Activated CD4-positive, CD25-positive, alpha-beta regulatory T cell treated with anti-CD3 and anti-CD28 coated beads, Interleukin-2, amount 50 U/mL, for 16 hours (primary cell): ENCODE results near the gene RTN4.

Source experiments
- DNase-seq: peaks from one replicate; pipeline ENCODE4 v3.0.0-alpha.2; 2020; ENCODE audit warnings: low read depth, low spot score

The RTN4 gene

DNA sequence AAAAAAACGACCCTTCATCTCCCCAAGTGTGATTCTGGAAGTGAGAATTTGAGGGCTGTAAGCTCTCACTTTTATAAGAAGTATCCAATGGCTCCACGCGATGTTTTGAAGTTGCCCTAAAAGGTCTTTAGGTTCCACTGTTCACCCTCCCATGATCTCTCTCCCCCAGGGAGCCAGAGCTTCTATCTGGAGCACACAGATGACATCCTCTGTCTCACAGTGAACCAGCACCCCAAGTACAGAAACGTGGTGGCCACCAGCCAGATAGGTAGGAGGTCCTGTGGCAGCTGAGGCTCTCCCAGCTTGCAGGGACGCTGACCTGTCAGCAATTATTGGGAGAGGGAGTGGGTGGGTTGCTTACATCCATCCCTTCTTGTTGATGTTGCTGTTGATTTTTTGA is 97.8 kb downstream of the RTN4 start:
- DNase-seq: no peak

DNA sequence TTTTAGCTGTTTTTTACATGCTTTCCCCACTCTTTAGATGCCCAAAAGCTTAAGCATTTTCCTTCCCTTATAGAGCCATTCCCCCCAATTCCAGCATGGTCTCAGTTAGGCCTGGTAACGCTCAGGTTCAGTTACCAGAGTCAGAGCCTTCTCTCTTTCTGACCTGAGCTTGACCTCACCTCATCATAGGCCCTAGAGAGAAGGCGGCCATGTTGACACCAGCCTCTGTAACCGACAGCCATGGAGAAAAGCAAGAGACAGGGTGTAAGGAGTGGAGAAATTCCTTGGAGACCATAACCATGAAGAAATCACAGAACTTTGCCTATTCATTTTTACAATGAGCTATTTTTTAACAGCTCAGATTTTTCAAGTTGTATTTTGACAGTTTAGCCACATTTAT is 99.4 kb downstream of the RTN4 start:
- no peak for DNase-seq

DNA sequence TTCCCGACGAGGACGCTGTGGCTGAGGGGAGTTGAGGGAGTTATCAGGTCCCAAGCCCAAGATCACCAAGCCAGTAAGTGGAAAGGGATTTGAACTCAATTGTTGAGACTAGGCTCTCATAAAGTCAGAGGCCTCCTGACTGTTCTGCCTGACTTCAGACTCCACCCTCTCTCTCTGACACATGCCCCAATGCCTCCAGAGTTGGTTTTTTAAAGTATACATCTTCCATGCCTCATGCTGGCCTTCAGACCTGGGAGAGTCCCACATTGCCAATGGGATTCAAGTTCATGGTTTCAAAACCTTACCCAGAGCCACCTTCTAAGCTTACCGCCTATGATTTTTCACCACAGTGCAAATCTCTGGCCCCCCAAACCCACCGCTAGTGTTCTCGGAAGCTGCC is 100.8 kb downstream of the RTN4 start:
- DNase-seq: no peak

DNA sequence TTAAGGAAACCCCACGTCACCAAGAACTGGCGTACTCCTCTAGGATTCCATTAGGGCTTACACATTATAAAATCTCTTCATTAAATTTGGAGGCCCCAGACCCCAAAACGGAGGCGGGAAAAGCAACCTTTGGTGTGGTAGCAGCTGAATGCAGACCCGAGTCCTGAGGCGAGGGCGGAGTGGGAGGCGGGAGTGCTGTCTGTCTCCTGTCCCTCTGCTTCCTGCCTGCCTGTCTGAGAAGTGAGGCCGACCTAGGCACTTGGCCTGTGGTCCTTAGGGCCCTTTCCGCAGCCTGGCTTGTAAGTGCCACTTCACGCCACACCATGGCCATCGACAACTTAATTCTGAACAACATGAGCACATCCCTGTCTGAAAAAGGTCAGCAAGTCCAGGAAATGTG is 102.1 kb downstream of the RTN4 start:
- DNase-seq: no peak

DNA sequence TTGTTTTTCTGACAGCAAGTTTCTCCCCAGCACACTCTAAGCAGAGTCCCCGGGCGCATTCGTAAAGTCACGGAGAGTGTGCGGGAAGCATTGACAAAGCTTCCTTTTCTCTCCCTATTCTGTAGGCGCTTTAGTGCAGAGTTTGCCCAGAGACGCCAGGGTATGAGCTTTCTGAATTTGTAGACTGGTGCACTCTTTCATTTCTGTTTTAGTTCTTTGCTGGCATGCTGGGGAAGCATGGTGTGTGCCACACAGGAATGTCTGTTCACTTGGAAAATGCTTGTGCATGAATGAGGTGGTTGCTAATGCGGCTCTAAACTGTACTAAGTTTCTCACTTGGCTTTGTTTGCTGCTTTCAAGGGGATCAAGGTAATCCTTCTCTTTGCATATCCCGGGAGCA is 102.6 kb downstream of the RTN4 start:
- DNase-seq: no peak

DNA sequence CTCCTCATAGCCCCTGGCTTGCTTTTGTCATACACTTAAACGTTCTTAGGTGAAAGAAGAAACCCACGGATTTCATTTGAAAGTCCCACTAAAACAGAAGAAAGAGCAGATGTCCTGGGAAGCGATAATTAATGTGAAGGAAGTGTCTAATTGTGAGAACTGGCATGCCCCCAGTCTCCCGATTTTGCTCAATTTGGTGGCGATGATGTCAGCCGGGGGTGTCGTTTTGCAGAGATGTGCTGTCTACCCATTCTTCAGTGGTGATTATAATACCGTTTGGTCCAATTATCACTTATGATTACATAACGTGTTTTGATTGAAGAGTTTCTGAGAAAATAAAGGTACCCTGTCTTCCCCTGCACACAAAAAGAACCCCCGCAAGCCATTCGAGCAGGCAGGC is 103.1 kb downstream of the RTN4 start:
- no peak for DNase-seq

DNA sequence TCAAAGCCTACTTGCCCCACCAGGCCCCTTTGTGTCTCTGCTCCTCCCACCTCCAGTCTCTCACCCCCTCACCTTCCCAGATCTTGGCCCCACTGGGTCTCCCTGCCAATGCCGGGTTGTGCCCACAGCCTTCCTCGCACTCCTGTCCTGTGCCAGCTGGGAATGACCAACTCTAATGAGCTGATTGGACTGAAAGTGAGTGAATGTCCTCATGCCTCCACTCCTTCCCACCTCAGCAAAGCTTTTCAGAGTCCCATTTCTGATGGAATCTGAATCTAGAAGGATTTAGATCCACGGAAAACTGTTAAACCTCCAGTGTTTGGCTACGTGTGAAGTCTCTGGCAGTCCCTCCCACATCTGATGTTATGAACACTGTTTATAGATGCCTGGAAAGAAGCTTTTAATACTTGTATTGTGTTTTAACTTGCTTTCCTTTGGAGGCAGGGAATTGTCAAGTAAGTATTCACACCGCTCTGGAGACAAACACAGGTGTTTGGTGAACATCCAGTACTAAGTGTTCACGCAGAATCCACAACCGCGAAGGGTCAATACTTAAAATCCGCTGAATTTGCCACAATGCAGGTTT is 103.9 kb downstream of the RTN4 start:
- DNase-seq: no peak

DNA sequence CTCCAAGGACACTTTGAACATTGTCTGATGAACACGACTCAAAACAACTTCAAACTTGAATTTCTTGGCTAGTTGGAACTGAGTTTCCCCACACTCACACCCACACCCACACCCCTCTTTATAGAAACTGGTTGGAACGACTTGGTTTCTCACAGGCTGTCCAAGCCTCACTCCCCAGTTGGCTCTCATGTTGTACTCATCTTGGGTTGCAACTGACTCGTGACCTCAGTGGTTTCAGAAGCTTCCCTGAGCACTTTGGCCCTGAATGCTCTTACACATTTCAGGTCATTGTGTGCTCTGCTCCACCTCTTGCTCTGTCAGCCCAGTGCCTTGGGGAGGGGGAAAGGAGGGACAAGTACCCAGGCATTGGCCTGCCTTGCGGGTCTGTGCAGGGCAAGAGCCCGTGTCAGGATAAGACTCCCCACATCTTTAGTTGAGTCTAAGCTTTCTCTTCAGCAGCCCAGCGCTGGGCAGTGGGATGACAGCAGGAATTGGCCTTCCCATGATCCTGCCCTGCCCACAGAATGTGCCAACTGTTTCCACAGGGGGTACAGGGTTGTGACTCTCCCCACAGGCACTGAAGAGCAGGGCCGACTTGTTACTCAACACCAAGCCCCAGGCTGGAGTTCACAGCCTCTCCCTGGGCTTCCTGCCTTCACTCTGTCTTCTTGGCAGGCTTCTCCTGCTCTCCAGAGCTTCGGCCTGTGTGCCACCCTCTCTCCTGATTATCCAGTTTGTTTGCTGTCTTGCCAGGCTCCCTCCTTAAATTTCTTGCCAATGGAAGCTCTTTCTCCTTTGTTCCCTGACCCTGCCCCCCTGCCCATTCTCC is 104.6 kb downstream of the RTN4 start:
- no peak for DNase-seq

DNA sequence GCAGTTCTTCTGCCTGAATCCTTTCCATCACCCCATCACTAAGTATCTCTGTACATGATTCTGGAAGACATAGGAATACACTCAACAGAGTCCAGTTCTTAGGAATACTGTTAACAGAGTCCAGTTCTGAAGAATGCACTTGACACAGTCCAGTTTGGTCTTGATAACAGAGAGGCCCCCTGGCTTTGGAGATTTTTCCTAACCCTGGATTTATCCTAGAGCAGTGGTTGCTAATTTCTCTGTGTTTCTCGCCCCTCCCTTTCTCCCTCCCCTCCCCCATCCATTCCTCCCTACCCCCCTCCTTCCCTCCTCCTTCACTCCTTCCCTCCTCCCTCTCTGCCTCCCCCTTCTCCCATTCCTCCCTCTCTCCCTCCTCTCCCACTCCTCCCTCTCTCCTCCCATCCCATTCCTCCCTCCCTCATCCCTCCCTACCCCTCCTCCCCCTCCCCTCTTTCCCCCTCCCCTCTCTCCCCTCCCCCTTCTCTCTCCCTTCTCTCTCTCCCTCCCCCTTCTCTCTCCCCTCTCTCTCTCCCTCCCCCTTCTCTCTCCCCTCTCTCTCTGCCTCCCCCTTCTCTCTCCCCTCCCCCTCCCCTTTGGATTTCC is 105.4 kb downstream of the RTN4 start:
- no peak for DNase-seq

DNA sequence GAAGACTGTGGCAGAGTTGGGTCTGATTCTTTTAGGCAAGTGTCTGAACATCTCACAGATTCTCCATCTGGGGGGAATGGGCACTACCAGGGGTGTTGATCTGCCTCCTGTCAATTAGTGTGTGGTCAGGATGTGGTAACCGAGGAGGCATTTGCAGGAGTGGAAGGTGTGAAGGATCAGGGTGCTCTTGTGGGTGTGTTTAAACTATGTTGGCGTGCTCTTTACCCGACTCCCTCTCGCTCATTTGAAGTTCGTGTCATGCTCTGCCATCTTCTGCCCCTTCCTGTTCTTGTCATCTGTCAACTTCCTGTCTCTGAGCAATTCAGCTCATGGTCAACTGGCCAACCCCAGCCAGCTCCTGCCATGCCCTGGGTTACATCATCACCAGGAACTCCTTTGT is 107.9 kb downstream of the RTN4 start:
- no peak for DNase-seq

DNA sequence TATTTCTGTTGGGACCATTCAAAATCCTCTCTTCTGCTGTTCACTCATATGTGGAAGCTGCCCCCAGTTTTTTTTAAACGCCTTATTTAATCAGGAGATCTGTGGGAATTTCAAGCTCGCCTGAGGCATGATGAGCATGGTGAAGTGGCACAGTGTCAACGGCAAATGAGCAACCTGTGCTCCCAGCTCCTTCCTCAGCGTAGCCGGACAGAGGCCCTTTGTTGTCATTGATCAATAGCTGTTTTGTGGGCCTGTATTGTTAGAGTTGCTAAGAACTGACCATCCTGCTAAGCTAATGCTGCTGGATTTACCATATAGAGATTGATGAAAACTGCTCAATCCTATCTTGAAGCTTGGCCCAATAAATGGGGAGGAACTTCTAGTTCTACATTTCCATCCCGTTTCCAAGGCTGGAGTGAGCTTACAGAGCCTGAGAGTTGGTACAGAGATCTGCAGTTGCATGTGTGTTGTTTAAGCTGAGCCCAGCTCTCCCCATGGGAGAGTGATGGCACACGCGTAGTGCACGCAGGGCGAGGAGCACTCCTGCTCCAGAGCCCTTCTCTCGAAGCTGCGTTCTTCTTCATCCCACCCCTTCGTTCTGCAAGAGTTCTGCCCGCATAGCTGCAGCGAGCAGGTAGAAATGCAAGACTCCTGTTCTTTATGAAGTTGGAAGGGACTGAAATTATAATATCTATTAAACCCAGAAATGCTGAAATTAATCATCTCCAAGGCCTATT is 108.8 kb downstream of the RTN4 start:
- DNase-seq: no peak

DNA sequence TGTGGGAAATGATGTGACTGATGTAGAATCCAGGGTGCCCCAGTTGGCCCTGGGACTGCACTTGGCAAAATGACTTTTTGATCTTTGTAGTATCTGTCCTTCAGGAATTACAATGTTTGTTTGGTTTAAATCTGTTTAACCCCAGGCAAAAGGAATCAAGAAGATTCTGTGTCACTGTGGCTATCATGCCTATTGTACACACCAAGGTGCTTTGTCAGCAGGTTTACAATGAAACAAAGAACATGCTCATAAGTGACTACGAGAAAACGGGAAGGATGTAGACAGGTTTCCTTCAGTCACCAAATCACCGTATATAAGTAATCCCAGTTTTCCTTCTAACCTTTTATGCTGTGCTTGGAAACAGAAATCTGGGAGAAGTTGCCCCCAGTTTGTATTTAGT is 109.5 kb downstream of the RTN4 start:
- no peak for DNase-seq

DNA sequence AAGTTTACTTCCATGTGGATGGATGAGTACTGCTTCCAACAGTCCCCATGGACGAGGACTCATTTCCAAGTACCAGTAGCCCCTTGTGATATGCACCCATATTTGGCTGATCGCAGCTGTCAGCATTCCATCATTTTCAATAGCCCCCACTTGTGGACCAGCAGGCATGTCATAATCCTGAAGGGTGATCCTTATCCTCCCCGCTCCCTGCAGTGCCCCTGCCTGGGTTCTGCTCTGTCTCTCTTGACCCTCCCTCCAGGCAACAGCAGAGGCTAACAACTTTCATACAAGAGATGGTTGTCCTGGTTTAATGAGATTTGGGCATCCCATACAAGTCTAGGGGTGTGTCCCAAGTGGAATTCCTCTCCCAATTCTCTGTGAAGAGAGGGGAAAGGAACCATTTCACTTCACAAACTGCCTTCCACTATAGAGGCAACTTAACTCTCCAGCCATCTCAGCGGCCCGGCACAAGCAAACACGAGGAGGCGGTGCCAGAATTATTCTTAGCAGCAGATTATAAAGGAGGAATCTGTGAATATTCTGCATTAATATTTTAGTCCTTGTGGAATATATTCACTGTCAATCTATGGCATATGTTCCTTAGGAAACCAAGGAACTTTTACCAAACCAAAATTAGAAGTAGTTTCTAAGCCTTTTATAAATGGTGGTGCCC is 110.7 kb downstream of the RTN4 start:
- no peak for DNase-seq

DNA sequence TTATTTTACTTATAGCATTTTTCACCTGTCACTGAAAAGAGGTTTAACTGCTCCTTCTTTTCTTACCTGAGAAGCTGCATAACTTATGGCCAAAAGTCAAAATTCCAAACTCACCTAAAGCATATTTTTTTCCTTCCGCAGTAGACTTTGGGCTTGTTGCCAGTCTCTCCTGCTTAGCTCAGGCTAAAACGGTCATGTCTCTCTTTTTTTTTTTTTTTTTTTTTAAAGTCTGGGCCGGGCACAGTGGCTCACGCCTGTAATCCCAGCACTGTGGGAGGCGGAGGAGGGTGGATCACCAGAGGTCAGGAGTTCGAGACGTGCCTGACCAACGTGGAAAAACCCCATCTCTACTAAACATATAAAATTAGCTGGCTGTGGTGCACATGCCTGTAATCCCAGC is 113.5 kb downstream of the RTN4 start:
- no peak for DNase-seq

DNA sequence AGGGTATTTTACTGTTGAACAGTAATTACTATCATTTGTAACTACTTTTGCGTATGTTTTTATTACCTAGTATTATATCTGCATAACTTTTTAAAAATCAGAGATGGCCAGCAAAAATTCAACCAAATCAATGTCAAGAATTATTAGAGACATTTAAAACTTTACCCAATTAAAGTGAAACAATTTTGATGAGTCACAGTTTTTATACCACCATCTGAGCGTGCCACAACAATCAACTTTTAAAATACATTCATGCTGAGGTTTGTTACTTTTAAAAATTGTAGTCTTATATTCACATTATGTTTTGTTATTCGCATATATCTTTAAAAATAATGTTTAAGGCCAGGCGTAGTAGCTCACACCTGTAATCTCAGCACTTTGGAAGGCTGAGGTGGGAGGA is 114.9 kb downstream of the RTN4 start:
- no peak for DNase-seq

DNA sequence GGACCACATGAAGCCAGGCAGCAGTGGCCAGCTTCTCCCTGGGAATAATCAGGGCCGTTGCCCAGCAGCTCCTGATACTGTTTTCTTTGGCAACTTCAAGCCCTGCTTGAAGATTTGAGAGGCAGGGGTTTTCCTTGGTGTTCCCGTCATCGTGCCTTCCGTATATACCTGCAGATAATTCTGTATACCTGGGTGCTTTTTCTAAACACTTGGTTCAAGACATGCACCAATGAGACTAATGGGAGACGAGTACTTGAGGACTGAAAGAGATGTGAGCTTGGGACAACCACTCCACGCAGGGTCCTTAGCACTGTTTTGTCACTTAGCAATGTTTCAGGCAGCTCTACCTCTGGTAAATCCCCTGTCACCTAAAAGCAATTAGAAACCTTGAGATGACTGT is 118.8 kb downstream of the RTN4 start:
- DNase-seq: no peak

DNA sequence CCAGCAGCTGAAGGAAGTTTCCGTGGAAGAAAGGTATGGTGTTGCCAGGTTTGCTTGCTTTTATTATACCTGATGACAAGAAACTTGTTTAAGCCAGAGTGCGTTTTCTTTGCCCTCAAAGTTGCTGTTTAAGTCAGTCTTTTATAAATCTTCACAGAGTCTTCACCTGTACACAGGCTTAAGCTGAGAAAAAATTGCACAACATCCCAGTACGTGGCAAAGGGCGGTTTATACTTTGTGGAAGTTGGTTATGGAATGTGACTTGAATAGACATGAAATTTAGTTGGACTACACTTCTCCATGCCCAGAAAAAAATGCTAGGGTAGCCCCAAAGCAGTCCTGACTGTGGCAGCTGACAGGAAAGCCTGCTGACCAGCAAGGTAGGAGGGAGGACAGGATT is 121.5 kb downstream of the RTN4 start:
- no peak for DNase-seq

DNA sequence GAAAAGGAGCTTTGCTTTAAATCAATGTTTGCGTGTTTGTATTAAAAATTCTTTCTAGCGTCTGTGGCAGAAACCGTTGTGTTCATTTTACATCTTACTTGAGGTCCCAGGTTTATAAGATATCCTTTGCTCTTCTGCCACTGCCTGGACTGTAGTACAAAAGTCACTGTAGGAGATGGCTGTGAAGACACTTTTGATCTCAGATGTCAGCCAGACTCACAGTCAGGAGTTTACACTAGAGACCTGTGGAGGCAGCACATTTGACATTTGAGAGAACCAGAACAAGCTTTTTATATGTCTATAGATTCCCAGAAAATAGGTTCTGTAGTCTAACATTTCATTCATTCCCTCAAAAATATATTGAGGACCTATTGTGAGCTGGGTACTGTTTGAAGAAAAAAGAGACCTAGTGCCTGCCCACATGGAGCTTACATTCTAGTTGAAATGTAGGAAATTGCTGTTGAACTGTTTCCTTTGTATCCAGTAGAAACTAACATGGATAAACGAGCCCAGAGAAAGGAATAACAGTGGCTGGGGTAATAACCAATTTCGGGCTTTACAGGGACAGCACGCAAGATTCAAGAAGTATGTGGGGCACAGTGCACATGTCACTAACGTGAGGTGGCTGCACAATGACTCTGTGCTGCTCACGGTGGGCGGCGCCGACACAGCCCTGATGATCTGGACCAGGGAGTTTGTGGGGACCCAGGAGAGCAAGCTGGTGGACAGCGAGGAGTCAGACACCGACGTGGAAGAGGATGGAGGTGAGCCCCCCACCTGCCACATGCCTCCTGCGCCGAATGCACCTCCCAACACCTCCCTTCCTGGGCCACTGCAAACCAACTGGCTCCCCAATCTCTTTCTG is 122.3 kb downstream of the RTN4 start:
- DNase-seq: no peak

DNA sequence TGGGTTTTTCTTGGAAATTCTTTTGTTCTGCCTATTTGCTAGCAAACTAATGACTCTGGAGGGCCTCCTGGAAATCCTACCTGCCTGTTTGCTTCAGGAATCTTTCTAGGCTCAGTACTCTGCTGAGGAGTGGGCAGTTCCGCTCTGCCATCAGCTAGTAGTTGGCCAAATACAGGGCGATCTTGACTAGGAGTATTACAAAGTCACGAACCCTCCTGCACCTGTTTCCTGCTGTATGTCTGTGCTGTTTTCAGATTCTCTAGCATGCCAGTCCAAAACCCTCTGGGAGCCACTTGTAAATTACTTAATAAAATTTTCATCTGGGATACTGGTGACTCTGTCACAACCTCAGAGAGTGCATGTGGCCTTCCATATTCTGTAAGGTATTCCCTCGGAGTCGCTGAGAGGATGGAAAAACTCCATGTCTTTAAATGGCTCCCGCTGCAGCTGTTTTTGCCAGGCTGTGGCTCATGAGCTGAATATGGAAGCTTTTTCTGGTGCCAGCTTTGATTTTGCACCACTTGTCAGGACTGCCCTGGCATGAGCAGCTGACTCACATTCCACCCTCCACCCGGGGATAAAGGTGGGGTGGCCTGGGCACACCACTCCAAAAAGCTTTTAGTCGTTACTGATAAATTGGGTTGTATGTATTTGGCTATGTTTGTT is 123.0 kb downstream of the RTN4 start:
- DNase-seq: no peak

DNA sequence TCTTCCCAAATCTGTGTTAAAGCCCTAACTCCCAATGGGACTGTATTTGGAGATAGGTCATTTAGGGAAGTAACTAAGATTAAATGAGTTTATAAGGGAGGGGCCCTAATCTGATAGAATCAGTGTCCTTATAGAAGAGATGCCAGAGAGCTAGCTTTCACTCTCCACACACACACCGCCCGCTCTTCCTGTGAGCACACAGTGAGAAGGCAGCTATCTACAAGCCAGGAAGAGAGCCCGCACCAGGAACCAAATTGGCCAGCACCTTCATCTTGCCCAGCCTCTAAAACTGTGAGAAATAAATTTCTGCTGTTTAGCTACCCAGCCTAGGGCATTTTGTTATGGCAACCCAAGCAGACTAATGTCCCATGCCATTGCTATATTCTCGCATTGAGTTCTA is 125.2 kb downstream of the RTN4 start:
- DNase-seq: no peak
